GM18868 (cell line): ENCODE results near the gene SMIM12.

Experiments
- ATAC-seq: cut with Tn5 transposase; IDR thresholded peaks from one replicate; pipeline ENCODE4 v1.9.1; 2021; ENCODE audit warnings: mild to moderate bottlenecking, moderate library complexity; ENCODE audit not compliant: unreplicated experiment

SMIM12 gene

DNA sequence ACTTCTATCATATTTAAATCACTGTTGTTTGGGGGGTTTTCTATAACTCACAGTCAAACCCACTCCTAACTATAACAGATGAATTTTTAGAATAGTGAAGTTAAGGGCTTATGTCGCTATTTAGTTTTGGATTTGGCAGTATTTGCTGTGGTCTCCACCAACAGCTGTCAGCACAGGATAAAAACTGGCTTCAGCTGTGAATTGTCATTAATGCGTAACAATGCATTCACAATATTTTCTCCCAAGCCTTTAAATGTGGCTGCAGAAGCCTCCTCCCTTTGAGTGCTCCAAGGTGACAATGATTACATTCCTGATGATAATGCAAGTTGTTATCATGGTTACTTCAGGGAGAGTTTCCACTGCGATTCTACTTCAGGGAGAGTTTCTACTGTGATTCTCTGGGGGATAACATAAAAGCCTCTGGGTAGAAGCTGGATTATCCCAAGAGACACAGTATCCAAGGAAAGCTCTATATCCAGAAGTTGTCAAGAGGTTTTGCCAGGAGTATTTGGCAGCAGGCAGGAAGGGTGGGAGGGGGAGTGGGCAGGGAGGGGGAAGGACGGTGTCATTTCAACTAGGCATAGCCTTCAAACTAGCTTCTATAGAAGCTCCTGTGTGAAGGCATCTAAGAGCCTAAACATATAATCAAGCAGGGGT is 14.9 kb upstream of the SMIM12 start:
- ATAC-seq = no peak

DNA sequence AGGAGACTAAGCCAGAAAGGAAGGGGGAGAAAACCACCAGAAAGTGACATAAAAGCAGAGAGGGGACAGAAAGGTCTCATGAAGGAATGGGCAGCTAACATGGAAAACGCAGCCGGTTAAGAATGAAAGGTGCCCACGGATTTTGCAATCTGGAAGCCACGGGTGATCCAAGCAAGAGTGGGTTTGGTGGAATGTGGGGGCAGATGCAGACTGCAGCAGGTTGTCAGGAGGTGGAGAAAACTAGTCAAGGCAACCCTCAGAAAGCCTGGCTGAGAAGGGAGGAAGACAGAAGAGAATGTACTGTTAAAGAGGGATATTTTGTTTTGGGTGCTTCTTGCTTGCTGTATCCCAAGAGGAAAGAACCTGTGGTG is 12.6 kb upstream of the SMIM12 start:
- no peak for ATAC-seq

DNA sequence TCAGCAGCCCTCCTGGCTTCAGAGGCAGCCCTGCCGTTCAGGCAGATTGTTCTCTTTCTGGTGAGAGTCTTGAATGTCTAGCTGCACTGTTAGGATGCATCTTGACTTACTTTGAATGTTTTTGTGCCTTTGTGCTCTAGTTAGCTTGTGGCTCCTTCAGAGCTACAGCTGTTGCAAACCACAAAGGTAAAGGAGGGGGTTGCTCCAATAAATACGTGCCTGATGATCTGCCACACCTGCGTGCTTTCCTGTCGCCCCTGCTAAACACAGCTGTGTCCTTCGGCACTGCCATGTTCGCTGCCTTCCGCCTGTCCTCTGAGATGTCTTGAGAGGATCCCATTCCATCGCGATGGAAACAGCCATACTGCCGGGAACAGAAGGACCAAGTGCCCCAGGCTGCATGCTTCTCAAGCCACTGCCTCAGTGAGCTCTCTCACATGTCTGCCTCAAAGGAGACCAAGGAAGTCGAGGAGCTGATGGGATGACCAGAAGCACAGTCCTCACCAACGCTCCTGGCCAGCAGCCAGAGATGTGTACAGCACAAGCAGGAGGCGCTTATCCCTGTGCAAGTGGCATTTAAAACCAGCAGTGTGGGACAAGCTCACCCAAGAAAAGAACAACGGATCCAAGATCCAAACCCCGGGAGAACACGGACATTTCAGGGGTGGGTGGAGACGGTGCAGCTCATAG is 12.0 kb upstream of the SMIM12 start:
- ATAC-seq = no peak

DNA sequence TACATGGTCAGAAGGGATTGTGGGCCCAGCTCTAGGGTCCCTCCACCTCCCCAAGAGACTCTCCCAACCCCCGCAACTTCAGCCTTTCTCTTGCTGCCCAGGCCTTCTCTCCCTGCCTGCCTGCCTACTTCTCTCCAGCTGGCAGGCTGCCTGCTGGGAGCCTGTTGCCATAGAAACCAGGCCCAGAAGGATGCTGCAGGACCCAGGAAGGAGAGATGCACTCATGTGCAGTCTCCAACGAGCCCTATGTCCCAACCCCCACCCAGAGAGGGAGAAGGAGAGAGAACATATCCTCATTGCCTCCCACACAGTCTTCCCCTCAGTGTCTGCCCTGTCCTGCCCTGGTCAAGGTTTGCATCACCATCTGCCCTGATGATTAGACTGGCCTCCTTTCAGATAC is 10.8 kb upstream of the SMIM12 start:
- no peak for ATAC-seq

DNA sequence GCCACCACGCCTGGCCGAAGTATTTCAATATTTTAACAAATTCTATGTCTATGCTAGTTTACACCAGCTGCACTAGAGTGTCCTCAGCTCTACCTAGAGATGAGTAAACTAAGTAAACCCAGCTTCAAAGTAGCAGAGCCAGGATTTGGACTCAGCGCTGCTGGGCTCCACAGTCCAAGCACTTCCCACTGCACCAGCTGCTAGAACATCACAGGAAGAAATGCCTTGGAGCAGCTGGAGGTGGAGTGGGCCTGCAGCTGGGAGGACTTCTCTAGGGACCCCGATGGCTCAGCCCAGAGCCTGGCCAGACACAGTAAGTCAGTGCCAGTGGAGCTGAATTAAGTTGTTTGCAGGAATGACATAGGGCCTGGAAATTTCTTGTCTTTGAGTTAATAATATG is 10.2 kb upstream of the SMIM12 start:
- no peak for ATAC-seq

DNA sequence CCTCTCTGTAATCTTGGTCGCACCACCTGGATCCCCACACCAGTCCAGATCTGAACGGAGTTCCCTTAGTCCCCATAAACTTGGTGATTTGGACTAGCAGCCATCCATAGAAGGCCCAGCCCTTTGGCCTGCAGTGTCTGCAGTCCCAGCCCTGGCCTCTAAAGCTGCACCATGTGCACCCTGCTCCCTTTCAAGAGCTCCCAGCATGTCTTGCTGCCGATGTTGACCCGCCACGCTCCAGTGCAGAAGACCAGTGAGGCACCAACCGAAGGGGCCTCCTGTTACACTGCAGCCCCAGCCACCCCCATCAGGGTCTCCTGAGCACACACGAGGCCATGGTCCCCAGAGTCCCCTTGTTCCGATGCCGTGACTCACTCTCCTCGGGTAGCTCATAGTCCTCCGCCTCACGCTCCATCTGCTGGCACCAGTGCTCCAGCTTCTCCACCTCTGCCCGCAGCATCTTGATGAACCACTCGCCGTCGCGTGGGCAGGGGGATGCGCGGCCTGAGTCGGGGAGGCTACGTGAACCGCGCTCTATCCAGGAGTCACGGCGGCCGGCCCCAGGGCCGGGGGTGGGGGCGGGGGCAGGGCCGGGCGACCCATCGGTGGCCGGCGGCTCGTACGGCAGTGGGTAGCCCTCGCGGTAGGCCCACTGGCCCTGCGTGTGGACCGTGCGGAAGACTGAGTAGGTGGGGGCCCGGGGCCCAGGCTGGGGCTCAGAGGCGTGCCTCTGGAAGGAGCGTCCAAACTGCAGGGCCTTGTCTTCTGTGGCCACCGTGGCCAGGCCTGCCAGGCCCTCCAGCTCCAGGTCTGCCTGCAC is 8.9 kb upstream of the SMIM12 start:
- ATAC-seq = no peak

DNA sequence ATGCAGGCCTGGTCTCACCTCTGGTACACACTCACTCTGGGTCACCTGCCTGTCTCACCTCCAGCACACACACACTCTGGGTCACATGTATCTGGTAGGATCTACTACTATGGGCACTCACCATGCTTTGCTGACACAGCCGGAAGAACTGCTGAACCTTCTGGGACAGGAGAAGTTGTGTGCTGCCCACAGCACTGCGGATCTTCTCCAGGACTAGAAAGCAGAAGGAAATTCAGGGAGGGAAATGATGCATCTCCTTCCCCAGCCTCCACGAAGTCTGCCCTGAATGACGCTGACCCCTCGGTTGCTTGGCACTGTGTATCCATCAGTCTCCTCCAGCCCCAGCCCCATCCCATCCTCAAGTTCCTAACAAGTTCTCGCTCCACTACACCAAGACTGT is 7.9 kb upstream of the SMIM12 start:
- ATAC-seq = no peak

DNA sequence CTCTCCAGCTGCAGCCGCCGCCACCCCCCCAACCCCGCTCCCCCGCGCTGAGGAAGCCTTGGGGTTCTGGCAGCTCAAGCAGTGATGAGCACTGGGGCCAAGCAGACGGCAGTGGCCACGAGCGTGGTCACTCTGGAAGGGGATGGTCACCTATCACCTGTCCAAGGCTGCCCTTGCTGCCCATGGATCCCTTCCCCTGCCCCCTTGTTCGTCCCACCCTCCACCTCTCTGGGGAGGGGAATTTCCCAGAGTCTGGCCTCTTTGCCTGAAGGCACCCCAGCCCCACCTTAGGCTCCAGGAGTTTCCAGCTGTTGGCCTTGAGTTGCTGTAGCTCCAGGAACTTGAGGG is 7.2 kb upstream of the SMIM12 start:
- no peak for ATAC-seq

DNA sequence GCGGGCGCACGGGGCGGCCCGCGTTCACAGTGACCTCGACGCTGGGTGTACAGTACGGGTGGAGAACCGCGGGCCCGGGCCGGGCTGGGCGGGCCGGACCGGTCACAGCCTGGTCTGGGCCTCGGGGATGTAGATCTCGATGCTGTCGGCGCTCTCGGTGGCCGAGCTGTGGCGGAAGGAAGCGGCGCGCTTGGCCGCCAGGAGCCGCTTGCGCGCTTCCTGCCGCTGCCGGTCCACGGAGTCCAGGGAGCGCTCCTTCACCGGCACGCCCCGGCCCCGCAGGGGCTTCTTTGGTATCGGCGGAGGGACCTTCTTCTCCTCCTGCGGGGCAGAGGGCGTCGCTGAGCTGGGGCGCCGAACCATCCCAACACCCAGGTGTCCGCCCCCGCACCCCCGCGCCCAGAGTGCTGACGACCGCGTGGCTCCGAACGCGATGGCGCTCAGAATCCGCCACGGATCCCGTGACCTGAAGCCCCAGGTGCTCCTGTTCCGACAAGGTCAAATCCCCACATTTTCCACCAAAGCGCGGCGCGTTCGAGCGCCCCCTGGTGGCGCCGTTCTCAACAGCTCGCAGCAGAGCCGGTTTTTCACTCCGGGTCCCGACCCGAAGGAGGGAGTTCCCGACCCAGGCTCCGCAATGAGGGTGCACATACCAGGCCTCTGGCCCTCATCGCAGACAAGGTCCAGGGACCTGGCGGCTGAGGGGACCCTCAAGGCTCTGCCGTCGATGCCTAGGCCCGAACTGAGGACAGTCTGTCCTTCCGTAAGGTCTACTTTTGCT is 6.6 kb upstream of the SMIM12 start:
- ATAC-seq = peak; percentile 59

DNA sequence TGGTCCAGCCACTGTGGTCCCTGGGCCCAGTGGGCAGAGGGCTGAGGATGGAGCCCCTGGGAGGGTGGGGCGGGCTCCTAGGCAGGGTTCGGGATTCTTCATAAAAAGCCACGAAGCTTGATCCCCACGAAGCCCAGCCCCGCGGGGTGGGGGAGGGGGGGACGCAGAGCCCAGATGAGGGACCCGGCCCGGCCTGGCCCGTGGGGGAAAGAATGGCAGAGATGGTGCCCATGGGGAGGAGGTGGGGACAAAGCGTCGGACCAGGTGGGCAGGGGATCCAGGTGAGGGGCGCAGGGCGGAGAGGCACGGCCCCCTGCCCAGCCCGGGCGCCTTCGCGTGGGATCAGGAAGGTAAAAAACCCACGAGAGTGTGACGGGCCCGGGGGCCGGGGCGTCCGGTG is 6.0 kb upstream of the SMIM12 start:
- ATAC-seq = no peak

DNA sequence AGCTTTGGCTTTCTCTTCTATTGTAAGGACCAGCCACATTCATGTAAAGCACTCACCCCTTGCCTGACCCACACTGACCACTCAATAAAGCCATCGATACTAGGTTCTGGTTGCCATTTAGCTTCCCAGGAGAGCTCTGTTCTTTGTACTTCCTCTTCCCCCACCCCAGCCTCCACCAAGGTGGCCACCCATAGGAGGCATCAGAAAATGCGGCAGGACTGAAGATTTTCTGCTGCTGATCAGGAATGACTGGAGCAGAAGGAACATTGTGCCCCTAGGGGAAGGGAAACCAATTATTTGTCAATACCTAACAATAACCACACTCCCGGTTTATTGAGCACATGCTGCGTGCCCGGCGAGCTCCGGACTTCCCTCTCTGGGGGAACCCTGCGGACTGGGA is 5.2 kb upstream of the SMIM12 start:
- ATAC-seq = no peak

DNA sequence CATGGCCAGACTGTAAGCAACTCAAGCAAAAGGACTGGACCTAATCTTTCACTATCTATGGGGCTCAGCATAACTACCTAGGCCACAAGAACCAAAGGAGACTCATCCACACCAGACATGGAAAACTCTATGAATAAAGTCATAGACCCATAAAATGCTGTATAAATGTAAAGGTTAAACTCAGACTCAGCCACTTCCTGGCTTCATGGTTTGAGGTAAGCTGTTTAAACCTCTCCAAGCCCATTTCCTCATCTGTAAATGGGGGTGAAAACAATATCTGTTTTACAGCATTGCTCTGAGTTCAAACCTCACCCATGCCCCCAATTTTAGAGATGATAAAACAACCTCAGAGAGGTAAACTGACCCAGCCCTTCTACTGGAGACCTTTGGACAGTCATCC is 4.0 kb upstream of the SMIM12 start:
- ATAC-seq = no peak

DNA sequence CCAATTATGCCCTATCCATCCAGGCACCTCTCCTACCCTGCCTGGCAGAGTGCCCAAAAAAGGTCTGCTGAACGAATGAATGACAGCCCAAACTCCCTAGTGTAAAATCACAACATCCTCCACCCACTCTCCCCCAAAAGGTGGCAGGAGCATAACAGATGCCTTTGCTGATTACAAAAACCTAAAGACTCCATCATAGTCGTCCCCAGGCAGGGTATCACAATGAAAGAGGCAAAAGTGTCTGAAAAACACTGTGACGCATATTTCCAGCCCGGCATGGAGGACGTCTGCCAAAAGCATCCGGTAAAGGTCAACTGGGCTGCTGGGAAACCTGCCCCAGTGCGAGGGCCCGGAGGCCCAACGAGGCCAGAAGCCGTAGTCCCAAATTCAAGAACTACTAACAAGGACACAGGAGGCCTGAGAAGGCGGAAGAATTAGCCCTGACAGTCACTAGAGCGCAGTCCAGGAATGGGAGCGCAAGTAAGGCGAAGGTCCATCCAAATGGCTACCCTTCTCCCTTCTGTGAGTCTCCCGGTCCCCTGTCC is 576 bp downstream of the SMIM12 start:
- ATAC-seq = no peak

DNA sequence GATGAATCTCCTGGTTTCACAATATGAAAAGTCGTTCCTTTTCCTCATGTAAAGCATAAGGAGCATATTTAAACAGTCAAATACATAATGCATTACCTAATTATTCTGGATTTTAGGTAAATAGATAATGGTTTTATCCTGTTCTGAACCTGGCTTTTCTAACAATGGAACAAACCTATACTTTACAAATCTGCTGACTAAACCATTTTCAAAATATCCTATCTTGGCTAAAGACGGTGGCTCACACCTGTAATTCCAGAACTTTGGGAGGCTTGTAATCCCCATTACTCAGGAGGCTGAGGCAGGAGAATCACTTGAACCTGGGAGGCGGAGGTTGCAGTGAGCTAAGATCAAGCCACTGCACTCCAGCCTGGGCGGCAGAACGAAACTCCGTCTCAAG is 2.9 kb downstream of the SMIM12 start:
- no peak for ATAC-seq

DNA sequence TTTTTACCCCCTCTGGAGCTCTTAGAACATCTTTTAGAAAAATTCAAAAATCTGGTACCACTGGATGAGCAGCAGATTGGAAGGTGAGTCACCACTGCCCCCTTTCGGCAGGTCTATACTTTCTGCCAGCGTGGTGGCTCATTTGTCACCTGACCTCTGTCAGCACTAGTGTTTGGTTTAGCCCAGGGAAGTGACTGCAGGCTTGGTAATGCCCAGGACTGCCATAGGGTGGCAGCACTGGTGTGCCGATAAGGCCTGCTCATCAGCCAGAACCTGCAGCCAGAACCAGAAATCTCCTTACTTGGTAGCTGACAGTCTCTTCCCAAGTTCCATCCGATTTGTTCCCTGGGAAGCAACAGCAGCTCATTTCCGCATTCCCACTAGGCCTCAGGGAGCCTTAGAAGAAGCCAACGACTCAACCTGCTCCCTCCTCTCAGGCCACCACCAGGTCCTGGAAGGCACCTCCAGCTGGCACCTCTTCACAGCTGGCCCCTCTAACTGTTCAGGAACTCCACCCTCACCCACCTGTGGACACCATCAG is 6.8 kb downstream of the SMIM12 start:
- ATAC-seq = peak; percentile 98

DNA sequence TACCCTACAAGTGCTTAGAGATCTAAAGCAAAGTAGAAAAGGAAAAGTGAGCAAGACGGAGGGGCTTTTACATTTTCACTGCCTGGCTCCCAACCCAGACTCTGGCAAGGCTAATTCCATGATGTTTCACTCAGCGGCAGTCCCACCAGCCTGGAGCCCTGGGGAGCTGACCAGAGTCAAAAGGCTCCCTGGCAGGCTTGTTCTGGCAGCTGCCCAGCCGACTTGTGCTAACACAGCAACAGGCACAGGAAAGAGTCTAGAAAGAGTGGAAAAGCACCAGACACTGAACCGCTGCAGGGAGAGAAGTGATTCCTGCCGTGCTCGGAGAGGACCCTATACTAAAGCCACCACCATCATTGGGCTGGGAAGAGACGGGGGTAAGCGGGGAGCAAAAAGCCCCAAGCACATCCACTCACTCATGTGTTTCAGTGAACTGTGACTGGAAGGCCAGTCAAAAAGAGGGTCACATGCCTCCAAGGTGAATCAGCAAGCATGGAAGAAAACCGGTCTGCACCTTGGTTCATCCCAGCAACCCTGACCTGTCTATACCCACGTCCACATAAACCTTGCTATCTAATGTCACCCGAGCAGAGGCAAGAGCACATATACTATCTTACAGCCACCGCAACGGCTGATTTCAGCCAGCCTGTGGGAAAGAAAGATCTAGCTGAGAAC is 8.0 kb downstream of the SMIM12 start:
- ATAC-seq = no peak

DNA sequence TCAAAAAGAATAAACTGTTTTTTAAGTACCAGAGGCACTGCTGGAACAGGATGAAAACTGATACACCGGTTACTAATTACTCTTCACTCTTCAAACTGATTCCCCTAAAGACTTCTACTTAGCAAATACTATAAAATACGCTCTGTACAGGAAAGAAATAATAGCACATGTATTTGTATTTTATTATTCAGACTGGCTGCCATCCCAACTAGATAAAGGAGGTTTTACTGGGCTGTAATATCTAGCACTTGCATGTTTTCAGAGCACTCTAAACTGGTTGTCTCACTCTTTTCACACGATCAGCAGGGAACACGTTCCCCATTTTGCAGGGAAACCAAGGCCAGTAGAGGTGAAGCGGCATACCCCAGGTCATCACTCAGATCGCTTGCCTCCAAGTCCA is 9.2 kb downstream of the SMIM12 start:
- no peak for ATAC-seq

DNA sequence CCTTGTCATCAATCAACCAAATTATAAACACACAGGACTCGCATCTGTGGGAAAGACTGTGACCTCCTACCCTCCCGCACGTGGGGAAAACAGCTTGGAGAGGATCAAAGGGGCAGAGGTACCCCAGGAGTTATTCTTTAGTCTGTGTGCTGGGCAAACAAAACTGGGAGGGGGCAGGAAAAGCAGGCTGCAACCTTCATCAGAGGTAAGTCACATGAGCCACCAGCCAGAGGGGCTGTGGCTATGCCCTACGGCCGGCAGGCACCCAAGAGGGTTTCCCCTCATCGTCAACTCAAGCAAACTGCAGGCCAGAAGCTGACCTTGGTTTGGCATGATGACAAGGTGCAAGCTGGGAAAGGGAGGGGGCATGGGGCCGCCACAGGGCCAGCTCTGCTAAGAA is 12.5 kb downstream of the SMIM12 start:
- ATAC-seq = no peak

DNA sequence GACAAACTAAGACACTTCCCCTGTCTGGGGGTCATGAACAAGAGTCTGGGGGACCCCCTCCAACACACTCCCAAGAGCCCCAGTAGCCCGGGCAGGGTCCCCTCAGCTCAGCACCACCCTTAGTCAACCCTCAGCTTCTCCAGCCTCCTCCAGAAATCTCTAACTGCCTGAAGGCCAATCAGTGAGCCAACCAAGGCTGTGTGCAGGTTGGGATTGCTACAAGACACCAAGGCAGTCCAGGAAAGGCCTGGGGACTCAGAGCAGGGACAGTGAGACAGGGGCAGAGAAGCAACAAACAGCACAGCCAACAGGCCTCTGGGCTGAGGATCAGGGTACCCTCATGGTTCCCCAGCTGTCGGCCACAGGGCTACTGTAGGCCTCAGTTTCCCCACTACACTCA is 13.3 kb downstream of the SMIM12 start:
- ATAC-seq = no peak

DNA sequence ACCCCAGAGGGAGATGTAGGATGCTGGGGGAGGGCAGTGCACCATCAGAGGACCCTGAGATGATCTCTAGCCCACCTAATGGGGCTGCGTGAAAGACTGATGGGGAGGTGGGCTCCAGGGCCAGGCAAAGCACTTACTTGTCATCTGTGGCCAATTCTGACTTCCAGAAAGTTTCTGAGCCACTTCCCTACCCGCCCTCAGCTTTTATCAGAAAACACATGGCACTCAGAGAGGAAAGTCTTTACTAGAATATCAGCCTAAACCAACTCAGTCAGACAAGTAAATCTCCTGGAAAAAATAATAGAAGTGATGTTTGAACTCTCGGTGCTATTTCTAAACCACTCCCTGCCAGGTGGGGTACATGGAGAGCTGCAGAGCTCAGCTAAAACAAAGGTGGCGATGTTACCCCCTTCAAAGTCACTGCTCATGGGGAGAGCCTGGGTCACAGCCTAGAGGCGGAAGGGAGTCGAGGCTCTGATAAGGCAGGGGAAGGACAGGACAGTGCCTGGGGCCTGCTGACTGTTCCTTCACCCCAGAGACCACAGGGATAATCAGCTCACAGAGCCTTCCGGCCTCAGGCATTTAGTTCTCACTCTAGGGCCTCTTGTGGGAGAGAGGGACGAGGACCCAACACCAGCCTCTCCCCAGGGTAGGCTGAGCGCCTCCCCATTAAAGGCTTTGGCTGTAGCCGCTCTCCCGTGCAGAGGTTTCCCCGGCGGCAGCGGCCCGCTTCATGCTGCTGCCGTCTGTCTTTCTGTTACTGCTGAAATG is 14.2 kb downstream of the SMIM12 start:
- ATAC-seq = no peak
